Measurements from ENCODE around the gene CTIF.

CTIF gene

GRCh38 chr18:48847807-48848486, 309.1 kb downstream of the CTIF start:
- Histone ChIP-seq H3K4me1 (peaks cover 13% of the 10 kb centered on the region), H3K79me2 (peaks cover 5% of the 10 kb centered on the region), H3K9me3 (ENCODE audit: control insufficient read depth, low read length) (no peaks in the 10 kb centered on the region), H3K4me2 (ENCODE audit: low read length) (no peak overlapping the region), H3K9ac (no peak overlapping the region), H3K36me3 (ENCODE audit: control insufficient read depth, insufficient read depth, low read length) (no peaks in the 10 kb centered on the region), H3K4me3 (ENCODE audit: low read depth, low read length) (no peak overlapping the region), H2AFZ (no peak overlapping the region), H3K27ac (no peak overlapping the region), H3K27me3 (ENCODE audit: control insufficient read depth, insufficient read depth, low read length) (no peaks in the 10 kb centered on the region)
- TF ChIP-seq, protein P1, sequence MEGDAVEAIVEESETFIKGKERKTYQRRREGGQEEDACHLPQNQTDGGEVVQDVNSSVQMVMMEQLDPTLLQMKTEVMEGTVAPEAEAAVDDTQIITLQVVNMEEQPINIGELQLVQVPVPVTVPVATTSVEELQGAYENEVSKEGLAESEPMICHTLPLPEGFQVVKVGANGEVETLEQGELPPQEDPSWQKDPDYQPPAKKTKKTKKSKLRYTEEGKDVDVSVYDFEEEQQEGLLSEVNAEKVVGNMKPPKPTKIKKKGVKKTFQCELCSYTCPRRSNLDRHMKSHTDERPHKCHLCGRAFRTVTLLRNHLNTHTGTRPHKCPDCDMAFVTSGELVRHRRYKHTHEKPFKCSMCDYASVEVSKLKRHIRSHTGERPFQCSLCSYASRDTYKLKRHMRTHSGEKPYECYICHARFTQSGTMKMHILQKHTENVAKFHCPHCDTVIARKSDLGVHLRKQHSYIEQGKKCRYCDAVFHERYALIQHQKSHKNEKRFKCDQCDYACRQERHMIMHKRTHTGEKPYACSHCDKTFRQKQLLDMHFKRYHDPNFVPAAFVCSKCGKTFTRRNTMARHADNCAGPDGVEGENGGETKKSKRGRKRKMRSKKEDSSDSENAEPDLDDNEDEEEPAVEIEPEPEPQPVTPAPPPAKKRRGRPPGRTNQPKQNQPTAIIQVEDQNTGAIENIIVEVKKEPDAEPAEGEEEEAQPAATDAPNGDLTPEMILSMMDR (IDR thresholded peaks at IDR 0.05) = no peak

DNA sequence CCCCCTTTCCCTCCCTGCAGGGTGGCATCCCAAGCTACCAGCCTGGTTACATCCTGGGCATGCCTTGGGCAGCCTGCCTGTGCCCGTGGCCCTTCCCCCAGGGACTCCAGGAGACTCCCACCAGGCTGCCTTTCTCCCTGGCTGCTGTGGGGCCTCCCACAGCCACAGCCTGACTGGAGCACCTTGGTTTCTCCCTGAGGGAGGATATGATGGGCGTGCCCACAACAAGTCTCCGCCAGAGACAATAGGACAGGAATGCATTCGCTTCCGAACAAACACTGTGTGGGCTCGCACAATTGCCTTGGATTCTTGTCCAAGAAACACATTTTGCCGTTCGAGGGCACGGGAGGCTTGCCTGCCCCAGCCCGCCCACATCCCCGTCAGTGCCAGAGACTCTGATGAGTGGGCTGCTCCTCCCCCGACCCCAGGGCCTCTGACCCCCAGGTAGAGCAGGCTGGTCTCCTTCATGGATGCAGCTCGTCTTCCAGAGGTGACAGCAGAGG, 309.9 kb downstream of the CTIF start:
- H3K9me3 ChIP-seq (ENCODE audit: control insufficient read depth, low read length) = no peaks in the 10 kb centered on the region
- no peak overlapping the region for H3K9ac ChIP-seq
- H3K4me2 ChIP-seq (ENCODE audit: low read length) = no peak overlapping the region
- H3K4me3 ChIP-seq (ENCODE audit: low read depth, low read length) = no peak overlapping the region
- no peak overlapping the region for H2AFZ ChIP-seq
- no peak overlapping the region for H3K27ac ChIP-seq
- TF ChIP-seq, protein P1 (IDR thresholded peaks at IDR 0.05) = no peak
- H3K4me1 ChIP-seq = peaks cover 5% of the 10 kb centered on the region
- no peaks in the 10 kb centered on the region for H3K27me3 ChIP-seq (ENCODE audit: control insufficient read depth, insufficient read depth, low read length)
- H3K36me3 ChIP-seq (ENCODE audit: control insufficient read depth, insufficient read depth, low read length) = no peaks in the 10 kb centered on the region
- peaks cover 3% of the 10 kb centered on the region for H3K79me2 ChIP-seq

DNA sequence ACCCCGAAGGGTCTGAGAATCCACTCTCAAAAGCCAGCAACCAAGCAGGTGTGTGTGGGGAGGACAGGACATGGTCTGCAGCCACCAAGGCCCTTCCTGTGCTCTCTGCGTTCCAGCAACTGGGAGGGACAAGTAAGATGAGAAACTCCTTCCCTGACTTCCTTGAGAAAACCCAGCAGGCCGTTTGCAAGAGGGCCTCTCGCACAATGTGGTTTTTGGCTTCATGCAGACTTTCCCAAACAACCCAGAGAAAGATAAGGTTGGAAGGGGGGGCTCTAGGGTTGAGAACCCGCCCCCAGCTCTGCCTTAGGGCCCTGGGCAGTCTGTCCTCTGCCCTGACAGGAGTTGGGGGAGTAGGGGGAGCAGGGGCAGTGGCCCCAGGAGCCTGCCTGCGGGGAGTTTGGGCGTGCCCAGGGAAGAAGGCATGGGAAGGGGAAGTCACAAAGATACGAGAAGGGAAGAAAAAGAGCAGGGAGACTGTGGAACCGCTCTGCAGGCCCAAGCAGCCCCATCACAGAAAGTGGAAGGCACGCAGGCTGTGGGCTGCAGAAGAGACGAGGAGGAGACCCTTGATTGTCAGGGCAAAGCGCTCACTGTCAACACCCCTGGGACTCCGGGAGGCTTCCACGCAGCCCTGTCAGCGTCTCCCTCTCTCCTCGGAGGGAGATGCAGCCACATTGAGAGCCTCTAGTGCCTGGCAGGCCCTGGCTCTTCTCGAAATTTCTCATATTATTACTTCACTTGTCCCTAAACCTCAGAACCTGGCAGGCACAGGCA, 312.2 kb downstream of the CTIF start:
- Histone ChIP-seq H3K9me3 (ENCODE audit: control insufficient read depth, low read length) (no peaks in the 10 kb centered on the region), H3K4me1 (peaks cover 4% of the 10 kb centered on the region), H3K36me3 (ENCODE audit: control insufficient read depth, insufficient read depth, low read length) (no peaks in the 10 kb centered on the region), H3K27me3 (ENCODE audit: control insufficient read depth, insufficient read depth, low read length) (no peaks in the 10 kb centered on the region), H3K9ac (no peak overlapping the region), H3K4me3 (ENCODE audit: low read depth, low read length) (no peak overlapping the region), H3K4me2 (ENCODE audit: low read length) (no peak overlapping the region), H3K27ac (peak overlapping the region; percentile 42), H3K79me2 (no peaks in the 10 kb centered on the region), H2AFZ (no peak overlapping the region)
- TF ChIP-seq, protein P1 (IDR thresholded peaks at IDR 0.05) = no peak

DNA sequence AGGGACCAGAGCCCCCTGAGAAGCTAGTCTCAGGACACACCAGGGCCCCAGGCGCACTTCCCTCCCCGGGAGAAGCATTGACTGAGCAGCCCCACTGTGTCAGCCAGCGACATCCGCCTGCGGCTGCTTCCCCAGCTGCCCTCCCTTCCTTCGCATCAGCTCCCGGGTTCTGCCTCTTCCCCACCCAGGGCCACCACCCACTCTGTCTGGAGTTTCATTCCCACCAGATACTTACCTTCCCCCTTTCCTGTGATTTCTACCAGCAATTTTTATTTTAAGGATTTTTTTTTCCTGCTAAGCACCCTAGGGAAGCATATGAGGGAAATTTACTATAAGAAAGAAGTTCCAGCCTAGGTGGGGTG, 312.7 kb downstream of the CTIF start:
- Histone ChIP-seq H3K4me2 (ENCODE audit: low read length) (no peak overlapping the region), H3K27me3 (ENCODE audit: control insufficient read depth, insufficient read depth, low read length) (no peaks in the 10 kb centered on the region), H3K36me3 (ENCODE audit: control insufficient read depth, insufficient read depth, low read length) (no peaks in the 10 kb centered on the region), H2AFZ (no peak overlapping the region), H3K27ac (peak overlapping the region; percentile 42), H3K79me2 (no peaks in the 10 kb centered on the region), H3K4me1 (peaks cover 4% of the 10 kb centered on the region), H3K4me3 (ENCODE audit: low read depth, low read length) (no peak overlapping the region), H3K9me3 (ENCODE audit: control insufficient read depth, low read length) (no peaks in the 10 kb centered on the region), H3K9ac (no peak overlapping the region)
- TF ChIP-seq, protein P1 (IDR thresholded peaks at IDR 0.05) = no peak
